Duodenal mucosa (tissue), 2 donors: Measurements from ENCODE around the gene ZNG1F.
"Not testable (repeated sequence)": the region's sequence is repeated elsewhere in the genome, so short reads cannot be mapped to it uniquely, and the experiment has no call there.

Experiments used
- H3K27ac ChIP-seq: one replicate; pipeline ENCODE4 v1.7.0; 2013; ENCODE audit warnings: low read depth, low read length
- H3K27me3 ChIP-seq, 2 donors: one replicate each; pipeline ENCODE4 v1.7.0; 2013; ENCODE audit warnings: low read length in 2 of 2, control low read depth in 1 of 2; ENCODE audit not compliant: insufficient read depth in 2 of 2, control insufficient read depth in 1 of 2
- H3K36me3 ChIP-seq, 2 donors: one replicate each; pipeline ENCODE4 v1.7.0; 2013; ENCODE audit warnings: low read length in 2 of 2, control low read depth in 1 of 2; ENCODE audit not compliant: insufficient read depth in 2 of 2, control insufficient read depth in 1 of 2
- H3K4me1 ChIP-seq, 2 donors: one replicate each; pipeline ENCODE4 v1.7.0; 2013; ENCODE audit warnings: low read length in 2 of 2, control low read depth in 1 of 2; ENCODE audit not compliant: insufficient read depth in 2 of 2, control insufficient read depth in 1 of 2
- H3K4me3 ChIP-seq, 2 donors: one replicate each; pipeline ENCODE4 v1.7.0; 2013; ENCODE audit warnings: low read length in 2 of 2, low read depth in 1 of 2
- H3K9ac ChIP-seq, 2 donors: one replicate each; pipeline ENCODE4 v1.7.0; 2013; ENCODE audit warnings: low read length in 2 of 2, low read depth in 1 of 2
- H3K9me3 ChIP-seq, 2 donors: one replicate each; pipeline ENCODE4 v1.7.0; 2013; ENCODE audit warnings: low read length in 2 of 2, control low read depth in 1 of 2; ENCODE audit not compliant: control insufficient read depth in 1 of 2

The ZNG1F gene

GRCh38 chr9:41188439-41188838, 678 bp downstream of the ZNG1F start:
- H3K36me3 ChIP-seq, H3K9ac ChIP-seq, H3K4me3 ChIP-seq, H3K9me3 ChIP-seq, H3K27ac ChIP-seq, H3K27me3 ChIP-seq, H3K4me1 ChIP-seq: not testable (repeated sequence)

- H3K27ac ChIP-seq, H3K36me3 ChIP-seq, H3K9me3 ChIP-seq, H3K4me3 ChIP-seq, H3K27me3 ChIP-seq, H3K4me1 ChIP-seq, H3K9ac ChIP-seq: not testable (repeated sequence)
These were observed 14.1 kb downstream of the ZNG1F start for GRCh38 chr9:41174994-41175393.

GRCh38 chr9:41150116-41150515, 39.0 kb downstream of the ZNG1F start:
- H3K36me3 ChIP-seq, H3K9me3 ChIP-seq: not testable (repeated sequence)

GRCh38 chr9:41141878-41142277, 47.2 kb downstream of the ZNG1F start:
- not testable (repeated sequence) for H3K27ac ChIP-seq, H3K4me1 ChIP-seq, H3K9me3 ChIP-seq, H3K9ac ChIP-seq, H3K4me3 ChIP-seq, H3K27me3 ChIP-seq, H3K36me3 ChIP-seq

More at GRCh38 chr9:41150116-41150515, 39.0 kb downstream of the ZNG1F start:
- H3K4me3 ChIP-seq, H3K9ac ChIP-seq, H3K27me3 ChIP-seq, H3K27ac ChIP-seq, H3K4me1 ChIP-seq: not testable (repeated sequence)

- H3K9me3 ChIP-seq, H3K4me1 ChIP-seq, H3K36me3 ChIP-seq, H3K9ac ChIP-seq, H3K27ac ChIP-seq, H3K27me3 ChIP-seq, H3K4me3 ChIP-seq: not testable (repeated sequence)
These were observed 60.5 kb downstream of the ZNG1F start, which contains the start of gene FOXD4L6 for GRCh38 chr9:41128581-41128980. Gene FOXD4L6 (minus strand): TSS chr9:41128681. CDS start chr9:41128383, 298 bp downstream.

GRCh38 chr9:41126746-41127446, 62.2 kb downstream of the ZNG1F start:
- H3K4me1 ChIP-seq, H3K9me3 ChIP-seq, H3K9ac ChIP-seq, H3K36me3 ChIP-seq, H3K27ac ChIP-seq, H3K27me3 ChIP-seq, H3K4me3 ChIP-seq: not testable (repeated sequence)

- H3K27me3 ChIP-seq, H3K4me1 ChIP-seq, H3K36me3 ChIP-seq, H3K9me3 ChIP-seq, H3K4me3 ChIP-seq, H3K27ac ChIP-seq, H3K9ac ChIP-seq: not testable (repeated sequence)
These were observed 63.2 kb downstream of the ZNG1F start for GRCh38 chr9:41125936-41126335.

- not testable (repeated sequence) for H3K27me3 ChIP-seq, H3K9me3 ChIP-seq, H3K36me3 ChIP-seq, H3K4me1 ChIP-seq, H3K9ac ChIP-seq, H3K4me3 ChIP-seq, H3K27ac ChIP-seq
These were observed 63.9 kb downstream of the ZNG1F start for GRCh38 chr9:41125109-41125658.

GRCh38 chr9:41124250-41125108, 64.6 kb downstream of the ZNG1F start:
- not testable (repeated sequence) for H3K4me1 ChIP-seq, H3K4me3 ChIP-seq, H3K9me3 ChIP-seq, H3K36me3 ChIP-seq, H3K9ac ChIP-seq, H3K27ac ChIP-seq, H3K27me3 ChIP-seq

GRCh38 chr9:41123812-41124211, 65.3 kb downstream of the ZNG1F start:
- not testable (repeated sequence) for H3K4me1 ChIP-seq, H3K9me3 ChIP-seq, H3K27me3 ChIP-seq, H3K9ac ChIP-seq, H3K27ac ChIP-seq, H3K36me3 ChIP-seq, H3K4me3 ChIP-seq
